HG02943 (cell line): Measurements from ENCODE around the gene PIAS2.
"Not testable (repeated sequence)": the region's sequence is repeated elsewhere in the genome, so short reads cannot be mapped to it uniquely, and the experiment has no call there.

Experiments used
- ATAC-seq: cut with Tn5 transposase; IDR thresholded peaks from one replicate; pipeline ENCODE4 v1.9.1; 2021; ENCODE audit warnings: mild to moderate bottlenecking, low read depth, moderate library complexity; ENCODE audit not compliant: unreplicated experiment

Gene PIAS2

GRCh38 chr18:46842583-46842982 lies 74.7 kb downstream of the PIAS2 start:
- no peak for ATAC-seq

- ATAC-seq, result no peak
Measured at GRCh38 chr18:46833899-46834298, 83.4 kb downstream of the PIAS2 start.

GRCh38 chr18:46832849-46833248 lies 84.5 kb downstream of the PIAS2 start:
- no peak for ATAC-seq

GRCh38 chr18:46832422-46832821 lies 84.9 kb downstream of the PIAS2 start:
- not testable (repeated sequence) for ATAC-seq

GRCh38 chr18:46831434-46831833 lies 85.9 kb downstream of the PIAS2 start:
- ATAC-seq, result no peak

GRCh38 chr18:46830633-46831032 lies 86.7 kb downstream of the PIAS2 start:
- ATAC-seq, result no peak

- no peak for ATAC-seq
Measured at GRCh38 chr18:46829947-46830346, 87.4 kb downstream of the PIAS2 start.

- ATAC-seq, result no peak
Measured at GRCh38 chr18:46829531-46829930, 87.8 kb downstream of the PIAS2 start.

- ATAC-seq, result no peak
Measured at GRCh38 chr18:46821856-46822711, 95.2 kb downstream of the PIAS2 start.

GRCh38 chr18:46820863-46821262 lies 96.4 kb downstream of the PIAS2 start:
- no peak for ATAC-seq

GRCh38 chr18:46815661-46816060 lies 101.6 kb downstream of the PIAS2 start:
- ATAC-seq, result no peak

GRCh38 chr18:46814399-46814798 lies 102.9 kb downstream of the PIAS2 start:
- ATAC-seq, result no peak

- no peak for ATAC-seq
Measured at GRCh38 chr18:46812311-46812710, 105.0 kb downstream of the PIAS2 start.

GRCh38 chr18:46810481-46811000 lies 106.8 kb downstream of the PIAS2 start:
- ATAC-seq, result no peak

- no peak for ATAC-seq
Measured at GRCh38 chr18:46809145-46809544, 108.2 kb downstream of the PIAS2 start.

- not testable (repeated sequence) for ATAC-seq
Measured at GRCh38 chr18:46795945-46796344, 121.4 kb downstream of the PIAS2 start.

GRCh38 chr18:46794607-46795006 lies 122.7 kb downstream of the PIAS2 start:
- no peak for ATAC-seq

GRCh38 chr18:46793565-46793964 lies 123.7 kb downstream of the PIAS2 start:
- no peak for ATAC-seq

- ATAC-seq, result no peak
Measured at GRCh38 chr18:46789088-46789487, 128.2 kb downstream of the PIAS2 start.

GRCh38 chr18:46787674-46788073 lies 129.6 kb downstream of the PIAS2 start:
- no peak for ATAC-seq

- no peak for ATAC-seq
Measured at GRCh38 chr18:46772357-46772756, 144.9 kb downstream of the PIAS2 start.

- no peak for ATAC-seq
Measured at GRCh38 chr18:46771141-46771540, 146.2 kb downstream of the PIAS2 start.
